Adrenal gland (tissue), 12 donors: ENCODE data around the gene LRRC25. TPM values are rescaled to one million over a fixed set of nuclear protein-coding genes. Genes with fewer than 3 reads are reported as not detected.
"Not testable (repeated sequence)": the region's sequence is repeated elsewhere in the genome, so short reads cannot be mapped to it uniquely, and the experiment has no call there.

ENCODE experiments used
- DNase-seq, 7 donors: peaks; one replicate each; pipeline ENCODE4 v3.0.0-alpha.2; 2019 to 2020
- H3K27ac ChIP-seq, 5 donors: fragments of 200-600 bp; sonication (generic) in 4 of 5; 1 replicate in 3 of 5; 2 replicates in 2 of 5; pipeline versions ENCODE4 v1.5.1 to v1.8.0; 2016 to 2020; ENCODE audit warnings: mild to moderate bottlenecking in 1 of 5
- H3K27me3 ChIP-seq: fragments of 200-600 bp; 2 replicates; pipeline ENCODE4 v1.8.0; 2021
- H3K36me3 ChIP-seq, 2 donors: fragments of 200-600 bp; replicated peaks in 1 of 2; 1 replicate in 1 of 2; 2 replicates in 1 of 2; pipeline versions ENCODE4 v1.5.1 to v1.8.0; 2018 to 2022
- H3K4me1 ChIP-seq, 2 donors: fragments of 200-600 bp; replicated peaks in 1 of 2; 1 replicate in 1 of 2; 2 replicates in 1 of 2; pipeline versions ENCODE4 v1.5.1 to v1.8.0; 2018 to 2021
- H3K4me3 ChIP-seq, 4 donors: fragments of 200-600 bp; sonication (generic) in 3 of 4; one replicate each; pipeline ENCODE4 v1.5.1; 2016 to 2018
- H3K9me3 ChIP-seq, 3 donors: fragments of 200-600 bp; sonication (generic) in 1 of 3; replicated peaks in 1 of 3; 1 replicate in 2 of 3; 2 replicates in 1 of 3; pipeline versions ENCODE4 v1.5.1 to v1.8.0; 2016 to 2021
- CTCF ChIP-seq, 6 experiments: fragments of 450-650 bp in 4 of 6; fragments of 200-600 bp in 2 of 6; sonication (generic) in 1 of 6; IDR thresholded peaks; 1 replicate in 5 of 6; 2 replicates in 1 of 6; pipeline versions ENCODE4 v1.5.1 to v1.8.0; 2016 to 2021; ENCODE audit warnings: antibody characterized with exemption in 6 of 6, mild to moderate bottlenecking in 2 of 6, moderate library complexity in 1 of 6
- POLR2A ChIP-seq, 2 donors: fragments of 450-650 bp; IDR thresholded peaks; one replicate each; pipeline ENCODE4 v1.6.1; 2017; ENCODE audit warnings: antibody characterized with exemption in 2 of 2, mild to moderate bottlenecking in 2 of 2, moderate library complexity in 1 of 2
- whole genome bisulfite sequencing, 4 donors: extraction: QIAGEN DNeasy Blood & Tissue Kit in 2 of 4; methylation state at CpG; one replicate each; pipeline versions ENCODE4 v1.1.5 to v1.1.7; 2013 to 2017; 5-methylcytosine and 5-hydroxymethylcytosine counted together
- intact Hi-C, 2 donors: fragments of 100-400 bp; cut with DNase I; formaldehyde crosslinking; loops; one replicate each; pipeline versions ENCODE4 v1.14.1 to v1.15.0; 2022 to 2023
- polyA plus RNA-seq, 3 donors: library from polyadenylated mRNA; stranded (reverse); fragments of 200-250 nt in 2 of 3; fragments of 350-450 nt in 1 of 3; fragmentation: Illumina TruSeq in 1 of 3; extraction: RNeasy Lipid Tissue Mini Kit (QIAGEN cat#74804) in 1 of 3; gene quantifications; one replicate each; pipeline ENCODE4 v1.2.3, GENCODE V29; 2013 to 2014
- total RNA-seq, 9 donors: library from RNA; depleted of rRNA in 4 of 9; stranded (reverse); fragments of >200 nt in 4 of 9; fragments of 120-200 nt in 1 of 9; fragmentation: NEBNext Ultra II Directional in 1 of 9; extraction: Animal tissue kit (Norgen Biotek cat#: 25700) in 1 of 9; gene quantifications; one replicate each; pipeline versions ENCODE4 v1.1.0 to v1.2.4, GENCODE V29; 2013 to 2023
- donor health status: healthy with polysubstance abuse.
- donor health status: Bipolar disorder and iron deficiency.
- donor health status: DM: yes; HTN: yes; CAD: no.
- donor health status: DM: no; HTN: no; CAD: no.
- donor health status: DM: no; HTN: no; CAD: no.
- donor health status: DM: yes; HTN: yes; CAD: no.

LRRC25 gene
- total and polyA plus RNA-seq, 12 donors: 1.5 to 38.2 (median 17.0) TPM

- WGBS, 4 donors: 84 to 87% (median 85%) methylated on average over 16 to 17 of the region's 17 CpGs
- peaks cover 0 to 46% of the 10 kb centered on the region in 2 donors for H3K36me3 ChIP-seq
- no peaks in the 10 kb centered on the region for H3K27me3 ChIP-seq
- peaks cover 21 to 23% of the 10 kb centered on the region in 2 donors for H3K4me1 ChIP-seq
- intact Hi-C loops: no loop called here
- no peaks in the 10 kb centered on the region for H3K9me3 ChIP-seq
- DNase-seq: peak in 5 of 7 donors; percentile 45 to 68 (median 61)
- H3K27ac ChIP-seq: peak overlapping the region; percentile 51 to 96 (median 90)
- TF ChIP-seq CTCF (IDR thresholded peaks at IDR 0.05) (no peak), POLR2A (IDR thresholded peaks at IDR 0.05) (no peak)
- no peak overlapping the region for H3K4me3 ChIP-seq
Measured at GRCh38 chr19:18362934-18363542, 34.4 kb downstream of the LRRC25 start.

- Histone ChIP-seq H3K4me3 (no peak overlapping the region), H3K36me3 (peaks cover 0 to 60% of the 10 kb centered on the region in 2 donors), H3K27me3 (no peaks in the 10 kb centered on the region), H3K27ac (no peak overlapping the region), H3K4me1 (peaks cover 23 to 30% of the 10 kb centered on the region in 2 donors), H3K9me3 (no peaks in the 10 kb centered on the region)
- intact Hi-C loops: no loop called here
- no peak for DNase-seq
- TF ChIP-seq CTCF (IDR thresholded peaks at IDR 0.05): no peak
- 93 to 97% (median 97%) methylated on average over 8 of the region's 8 CpGs for WGBS, 4 donors
Measured at GRCh38 chr19:18361646-18362045, 35.8 kb downstream of the LRRC25 start.

- no peak overlapping the region for H3K4me3 ChIP-seq
Measured at GRCh38 chr19:18357041-18357440, 40.4 kb downstream of the LRRC25 start.

GRCh38 chr19:18354743-18355142 lies 42.7 kb downstream of the LRRC25 start:
- H3K4me3 ChIP-seq, DNase-seq, H3K4me1 ChIP-seq, H3K9me3 ChIP-seq, H3K27ac ChIP-seq, intact Hi-C loops, H3K27me3 ChIP-seq: not testable (repeated sequence)
- 95 to 98% (median 96%) methylated on average over 7 of the region's 7 CpGs for WGBS, 4 donors
- H3K36me3 ChIP-seq: peaks cover 0 to 39% of the 10 kb centered on the region in 2 donors

More at GRCh38 chr19:18357041-18357440, 40.4 kb downstream of the LRRC25 start:
- intact Hi-C loops: no loop called here
- WGBS, 4 donors: 93 to 100% (median 97%) methylated on average over 2 to 3 of the region's 3 CpGs
- Histone ChIP-seq H3K27ac (peak overlapping the region in 3 of 5 donors; percentile 43 to 82 (median 60)), H3K4me1 (peaks cover 0 to 9% of the 10 kb centered on the region in 2 donors), H3K36me3 (peaks cover 0 to 61% of the 10 kb centered on the region in 2 donors), H3K9me3 (no peaks in the 10 kb centered on the region), H3K27me3 (no peaks in the 10 kb centered on the region)
- no peak for DNase-seq
- no peak for TF ChIP-seq POLR2A (IDR thresholded peaks at IDR 0.05)
- no peak for TF ChIP-seq CTCF (IDR thresholded peaks at IDR 0.05)
